GM19397 (cell line): Measurements from ENCODE around the gene SLC34A3.

Source experiments
- ATAC-seq: cut with Tn5 transposase; IDR thresholded peaks from one replicate; pipeline ENCODE4 v1.9.1; 2021; ENCODE audit warnings: mild to moderate bottlenecking, moderate library complexity; ENCODE audit not compliant: unreplicated experiment

SLC34A3 gene

DNA sequence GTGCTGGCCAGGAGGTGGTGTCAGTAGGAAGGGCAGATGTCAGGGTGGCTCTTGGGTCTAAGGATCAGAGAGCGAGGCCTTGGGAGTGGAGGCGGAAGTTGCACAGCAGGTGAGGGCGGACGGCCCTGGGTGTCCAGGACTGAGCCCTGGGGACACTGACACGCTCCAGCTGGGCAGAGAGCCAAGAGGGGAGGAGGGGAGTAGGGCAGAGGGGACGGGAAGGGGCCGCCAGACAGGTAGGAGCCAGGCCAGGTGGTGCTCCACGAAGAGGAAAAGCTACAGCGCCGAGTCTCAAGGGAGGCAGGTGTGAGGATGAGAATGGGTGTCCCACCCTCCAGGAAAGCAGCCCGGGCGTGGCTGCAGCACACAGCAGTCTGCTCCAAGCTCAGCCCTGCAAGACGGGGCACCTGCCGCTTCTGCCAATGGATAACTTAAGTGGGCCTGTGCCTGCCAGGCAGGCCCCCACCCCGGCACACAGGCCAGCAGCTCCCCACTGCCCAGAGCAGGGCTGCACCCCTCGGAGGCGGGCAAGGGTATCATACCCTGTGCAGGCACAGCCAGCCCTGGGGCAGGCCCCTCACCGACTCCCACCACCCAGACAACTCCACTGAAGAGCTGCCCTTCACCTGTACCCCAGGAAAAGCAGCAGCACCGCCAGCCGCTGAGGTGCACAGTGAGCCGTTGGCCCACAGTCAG is 35.0 kb upstream of the SLC34A3 start:
- ATAC-seq: no peak

DNA sequence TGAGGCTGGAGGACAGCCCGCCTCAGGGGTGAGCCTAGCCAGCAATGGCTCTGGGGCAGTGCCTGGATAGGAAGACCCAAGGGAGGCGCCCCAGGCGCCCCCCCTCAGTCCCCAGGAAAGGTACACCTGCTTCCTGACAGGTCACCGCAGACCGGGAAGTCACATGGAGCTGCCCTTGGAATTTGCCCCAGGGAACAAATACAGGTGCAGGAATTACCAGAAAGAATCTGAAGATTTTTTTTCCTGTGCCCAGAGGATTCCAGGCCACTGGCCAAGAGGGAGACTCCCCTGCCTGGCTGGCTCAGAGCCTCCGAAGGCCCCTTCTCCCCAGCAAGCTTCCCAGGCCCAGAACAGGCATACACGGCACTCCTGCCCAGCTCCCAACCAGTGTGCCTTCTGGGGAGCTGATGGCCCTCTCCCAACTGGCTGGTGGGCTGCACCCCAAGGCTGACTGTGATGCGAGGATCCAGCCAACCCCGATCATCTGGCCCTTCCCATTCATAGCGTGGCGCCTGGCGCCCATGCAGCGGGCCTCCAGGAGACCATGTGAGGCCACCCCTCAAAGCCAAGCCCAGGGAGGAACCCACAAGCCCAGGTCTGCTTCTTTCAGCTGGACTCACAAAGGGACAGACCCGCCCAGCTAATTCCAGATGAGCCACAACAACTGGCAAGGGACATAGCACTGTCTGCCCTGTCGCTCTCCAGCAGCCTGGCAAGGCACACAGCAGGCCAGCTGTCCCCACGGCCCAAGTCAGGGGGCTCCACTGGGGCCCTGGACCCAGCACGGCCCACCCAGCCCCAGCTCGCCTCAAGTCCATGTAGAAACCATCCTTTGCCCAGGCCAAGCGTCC is 32.4 kb upstream of the SLC34A3 start:
- no peak for ATAC-seq

DNA sequence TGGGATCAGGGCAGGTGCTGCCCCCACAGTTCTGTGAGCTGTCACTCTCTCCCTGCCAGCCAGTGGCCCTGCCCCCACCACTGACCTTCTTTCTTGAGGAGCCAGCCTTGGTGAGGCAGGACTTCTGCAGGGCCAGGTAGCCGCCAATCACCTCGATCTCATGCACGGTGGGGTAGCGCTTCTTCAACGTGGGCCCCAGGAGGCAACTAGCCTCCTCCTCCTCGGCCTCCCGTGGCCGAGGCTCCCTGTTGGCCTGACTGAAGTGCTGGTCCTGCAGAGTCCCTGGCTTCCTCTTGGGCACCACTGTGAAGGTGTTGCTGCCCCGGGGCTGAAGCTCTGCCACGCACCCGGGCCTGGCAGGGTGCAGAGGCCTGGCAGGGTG is 31.8 kb upstream of the SLC34A3 start:
- no peak for ATAC-seq

DNA sequence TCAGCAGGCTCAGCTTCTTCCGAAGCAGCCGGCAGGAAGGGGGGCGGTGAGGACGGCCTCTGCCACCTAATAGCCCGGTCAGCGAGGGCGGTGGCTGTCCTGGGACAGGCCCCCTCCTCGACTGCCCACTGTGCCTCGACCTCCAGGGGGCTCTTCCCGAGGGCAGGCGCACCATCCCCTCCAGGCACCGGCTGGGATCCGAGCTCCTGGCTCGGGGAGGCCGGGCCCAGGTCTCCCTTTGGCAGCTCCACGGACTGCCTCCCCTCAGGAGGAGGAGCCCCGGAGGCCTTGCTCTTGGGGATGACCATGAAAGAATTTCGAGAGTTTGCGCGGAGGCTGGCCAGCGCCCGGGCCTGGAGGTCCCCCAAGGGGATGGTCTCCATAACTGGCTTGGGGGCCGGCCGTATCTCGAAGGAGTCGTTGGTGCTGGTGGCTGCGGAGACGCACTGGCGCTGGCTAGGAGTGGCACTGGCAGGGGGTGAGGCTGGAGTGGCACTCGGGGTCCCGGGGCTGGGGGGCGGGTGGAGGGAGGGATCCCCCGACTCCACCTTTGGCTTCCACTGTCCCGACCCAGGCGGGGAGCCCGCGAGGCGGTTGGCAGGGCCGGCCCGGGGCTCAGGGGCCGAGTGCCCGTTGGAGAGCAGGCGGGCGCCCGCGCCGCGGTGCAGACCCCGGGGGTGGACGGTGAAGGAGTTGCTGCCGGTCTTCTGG is 31.1 kb upstream of the SLC34A3 start:
- ATAC-seq: no peak

DNA sequence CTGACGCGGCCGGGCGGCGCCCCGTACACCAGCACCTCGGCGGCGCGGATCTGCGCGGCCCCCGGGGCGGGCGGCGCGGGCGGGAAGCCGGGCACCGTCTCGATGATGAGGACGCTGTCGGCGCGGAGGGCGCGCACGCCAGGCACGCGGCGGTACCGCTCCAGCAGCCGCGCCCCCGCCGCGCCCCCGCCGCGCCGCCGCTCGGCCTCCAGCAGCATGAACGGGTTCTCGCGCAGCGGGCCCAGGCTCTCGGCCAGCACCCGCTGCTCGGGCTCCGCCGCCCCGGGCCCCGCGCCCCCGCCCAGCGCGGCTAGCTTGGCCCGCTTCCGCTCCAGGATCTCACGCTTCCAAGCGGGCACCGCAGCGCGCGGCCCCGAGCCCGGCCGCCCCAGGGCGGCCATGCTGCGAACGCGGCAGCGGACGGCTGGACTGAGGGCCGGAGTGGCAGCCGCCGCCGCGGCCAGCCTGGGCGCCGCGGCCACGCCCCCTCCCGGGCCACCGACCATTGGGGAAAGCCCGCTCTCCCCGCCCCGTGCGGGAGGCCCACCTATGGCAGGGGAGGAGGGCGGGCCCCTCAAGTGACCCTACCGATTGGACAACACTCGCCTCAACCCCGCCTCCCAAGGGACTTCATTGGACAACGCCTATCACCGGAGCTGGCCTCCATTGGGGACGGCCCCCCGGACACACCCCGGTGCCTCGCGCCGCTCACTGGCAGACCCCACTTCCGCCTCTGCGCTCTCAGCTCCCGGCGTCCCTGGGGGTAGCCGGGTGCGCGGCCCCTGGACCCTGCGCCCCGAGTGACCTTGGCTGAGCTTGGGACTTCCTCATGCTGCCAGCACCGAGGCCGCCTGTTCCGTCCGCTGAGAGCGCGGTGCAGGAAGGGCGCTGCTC is 30.1 kb upstream of the SLC34A3 start, which contains the start of gene TPRN:
Gene TPRN, minus strand, starts transcription at position 431 of the 894 bp plus-strand sequence. Its CDS starts 30 bp downstream, at position 401.
- peak; percentile 82 for ATAC-seq

DNA sequence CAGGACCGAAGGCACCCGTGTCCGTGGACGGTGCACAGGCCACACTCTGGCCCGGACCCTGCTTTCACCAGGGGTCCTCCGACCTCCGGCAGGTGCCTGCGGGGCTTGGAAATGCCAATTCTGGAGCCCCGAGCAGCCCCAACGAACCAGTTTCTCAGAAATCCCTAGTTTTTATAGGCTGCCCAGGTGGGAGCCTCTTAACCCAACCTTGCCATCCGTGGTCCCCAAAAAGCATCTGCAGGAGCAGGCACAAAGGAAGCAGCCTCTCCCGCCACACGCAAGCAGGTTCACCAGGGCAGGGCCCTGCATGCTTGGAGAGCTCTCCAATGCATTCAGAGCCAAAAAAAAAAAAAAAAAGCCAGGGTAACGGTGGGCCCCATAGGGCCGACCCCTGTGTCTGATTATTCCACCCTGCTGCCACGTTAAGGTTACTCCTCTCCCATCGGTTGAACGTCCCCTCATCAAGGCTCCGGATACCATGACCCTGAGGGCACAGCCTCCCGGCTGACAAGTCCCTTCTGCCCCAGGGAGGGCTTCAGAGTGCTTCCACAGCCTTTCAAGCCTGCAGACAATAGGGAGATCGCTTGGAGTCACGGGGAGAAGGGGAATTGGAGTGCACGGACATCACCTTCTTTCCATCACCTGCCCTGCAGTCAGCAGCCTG is 29.4 kb upstream of the SLC34A3 start:
- ATAC-seq: no peak

DNA sequence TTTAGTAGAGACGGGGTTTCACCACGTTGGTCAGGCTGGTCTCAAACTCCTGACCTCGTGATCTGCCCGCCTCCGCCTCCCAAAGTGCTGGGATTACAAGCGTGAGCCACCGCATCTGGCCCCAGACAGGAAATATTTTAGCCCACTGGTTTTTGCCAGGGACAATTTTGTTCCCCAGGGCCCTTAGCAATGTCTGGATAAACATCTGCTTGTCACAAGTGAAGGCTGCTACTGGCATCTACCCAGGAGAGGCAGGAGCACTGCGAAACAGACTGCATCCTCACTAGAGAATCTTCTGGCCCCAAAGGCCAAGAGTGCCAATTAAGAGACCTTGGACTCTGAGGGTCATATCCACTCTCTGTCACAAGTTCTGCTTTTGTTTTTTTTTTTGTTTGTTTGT is 27.7 kb upstream of the SLC34A3 start:
- ATAC-seq: no peak

DNA sequence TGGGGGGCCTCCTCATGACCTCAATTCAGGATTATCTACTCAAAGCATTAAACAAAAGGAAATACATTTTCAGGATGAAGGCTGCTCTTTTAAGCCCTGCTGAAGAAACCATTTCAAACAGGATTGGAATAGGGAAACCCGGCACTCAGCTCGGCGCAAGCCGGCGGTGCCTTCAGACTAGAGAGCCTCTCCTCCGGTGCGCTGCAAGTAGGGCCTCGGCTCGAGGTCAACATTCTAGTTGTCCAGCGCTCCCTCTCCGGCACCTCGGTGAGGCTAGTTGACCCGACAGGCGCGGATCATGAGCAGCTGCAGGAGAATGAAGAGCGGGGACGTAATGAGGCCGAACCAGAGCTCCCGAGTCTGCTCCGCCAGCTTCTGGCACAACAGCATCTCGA is 26.0 kb upstream of the SLC34A3 start:
- no peak for ATAC-seq

DNA sequence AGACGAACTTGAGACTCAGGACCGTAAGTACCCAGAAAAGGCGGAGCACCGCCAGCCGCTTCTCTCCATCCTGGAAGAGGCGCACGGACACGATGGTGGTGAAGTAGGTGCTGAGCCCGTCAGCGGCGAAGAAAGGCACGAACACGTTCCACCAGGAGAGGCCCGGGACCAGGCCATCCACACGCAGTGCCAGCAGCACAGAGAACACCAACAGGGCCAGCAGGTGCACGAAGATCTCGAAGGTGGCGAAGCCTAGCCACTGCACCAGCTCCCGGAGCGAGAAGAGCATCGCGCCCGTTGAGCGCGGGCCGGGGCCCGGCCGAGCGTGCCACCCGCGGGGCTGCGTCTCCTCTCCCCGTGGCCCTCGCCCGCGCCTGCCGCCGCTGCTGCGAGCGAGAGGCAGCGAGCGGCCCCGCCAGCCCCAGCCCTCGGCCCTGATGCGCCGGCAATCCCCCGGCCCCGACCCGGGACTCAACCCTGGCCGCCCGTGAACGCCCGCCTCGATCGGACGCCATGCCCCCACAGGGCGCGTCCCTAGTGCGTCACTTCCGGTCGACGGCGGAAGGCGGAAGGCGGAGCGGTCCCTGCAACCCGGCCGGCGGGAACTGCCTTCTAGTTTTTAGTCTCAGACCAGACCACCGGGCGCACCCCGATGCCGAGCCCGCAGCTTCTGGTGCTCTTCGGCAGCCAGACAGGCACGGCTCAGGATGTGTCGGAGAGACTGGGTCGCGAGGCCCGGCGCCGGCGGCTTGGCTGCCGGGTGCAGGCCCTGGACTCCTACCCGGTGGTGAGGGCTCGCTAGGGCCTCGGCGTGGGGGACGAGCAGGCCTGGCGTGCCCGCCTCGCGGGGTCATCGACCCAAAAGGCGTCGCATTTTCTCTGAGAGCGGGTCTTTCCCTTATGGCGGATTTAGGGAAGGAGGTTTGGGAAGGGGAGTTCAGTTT is 25.3 kb upstream of the SLC34A3 start, which contains the start of the genes NDOR1 and TMEM203:
Gene NDOR1, plus strand, starts transcription at position 575 of the 944 bp plus-strand sequence. Its CDS starts 78 bp downstream, at position 653.
Gene TMEM203, minus strand, starts transcription at position 523 of the 944 bp plus-strand sequence. Its CDS starts 234 bp downstream, at position 289.
- ATAC-seq: peak; percentile 51

DNA sequence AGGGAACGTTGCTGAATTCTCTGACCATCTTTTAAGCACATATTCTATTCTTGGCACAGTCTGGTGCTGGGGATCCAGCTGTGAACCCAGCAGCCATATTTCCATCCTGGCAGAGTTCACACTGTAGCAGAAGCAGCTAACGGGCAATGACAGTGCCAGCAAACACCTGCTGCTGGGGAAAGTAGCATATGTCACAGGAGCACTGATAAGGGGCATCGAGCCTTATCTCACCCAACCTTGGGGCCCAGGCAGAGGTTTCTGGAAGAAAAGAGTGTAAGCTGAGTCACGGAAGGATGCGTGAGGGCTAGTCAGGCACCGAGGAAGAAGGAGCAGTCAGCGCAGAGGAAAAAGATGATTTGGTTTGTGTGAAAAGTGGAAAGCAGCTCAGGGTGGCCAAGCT is 24.1 kb upstream of the SLC34A3 start:
- no peak for ATAC-seq

DNA sequence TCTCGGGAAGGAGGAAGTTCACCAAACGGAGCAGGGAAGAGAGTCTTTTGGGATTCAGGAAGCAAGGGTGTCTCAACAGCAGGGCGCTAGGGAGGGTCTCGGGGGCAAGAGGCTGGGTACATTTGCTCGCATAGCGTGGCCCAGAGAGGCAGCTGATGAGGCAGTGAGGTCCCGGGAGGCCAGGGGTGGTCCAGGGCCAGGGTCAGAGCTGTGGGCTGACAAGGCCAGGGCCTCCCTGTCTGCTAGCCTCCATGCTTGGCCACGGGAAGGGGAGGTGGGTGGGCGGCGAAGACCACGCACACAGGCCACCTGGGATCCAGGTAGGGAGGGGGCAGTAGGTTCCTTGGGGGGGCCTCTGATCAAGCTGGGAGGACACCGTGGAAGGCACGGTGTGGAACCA is 19.2 kb upstream of the SLC34A3 start:
- no peak for ATAC-seq

DNA sequence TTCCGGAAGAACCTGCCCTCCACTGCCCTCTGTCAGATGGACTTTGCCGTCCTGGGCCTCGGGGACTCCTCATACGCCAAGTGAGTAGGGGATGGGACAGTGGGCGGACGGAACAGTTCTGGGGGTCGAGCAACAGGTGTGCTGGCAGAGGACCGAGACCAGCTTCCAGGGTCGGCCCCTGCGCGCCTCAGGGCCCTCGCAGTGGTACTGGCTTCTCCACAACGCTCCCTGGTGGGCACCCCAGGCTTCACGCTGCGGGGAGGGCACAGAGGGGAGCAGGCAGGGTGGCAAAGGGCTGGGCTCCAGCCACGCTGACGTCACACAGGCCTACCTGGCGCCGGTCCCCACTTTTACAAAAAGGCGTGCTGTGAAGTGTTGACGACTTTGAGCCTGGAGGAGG is 18.2 kb upstream of the SLC34A3 start:
- no peak for ATAC-seq

DNA sequence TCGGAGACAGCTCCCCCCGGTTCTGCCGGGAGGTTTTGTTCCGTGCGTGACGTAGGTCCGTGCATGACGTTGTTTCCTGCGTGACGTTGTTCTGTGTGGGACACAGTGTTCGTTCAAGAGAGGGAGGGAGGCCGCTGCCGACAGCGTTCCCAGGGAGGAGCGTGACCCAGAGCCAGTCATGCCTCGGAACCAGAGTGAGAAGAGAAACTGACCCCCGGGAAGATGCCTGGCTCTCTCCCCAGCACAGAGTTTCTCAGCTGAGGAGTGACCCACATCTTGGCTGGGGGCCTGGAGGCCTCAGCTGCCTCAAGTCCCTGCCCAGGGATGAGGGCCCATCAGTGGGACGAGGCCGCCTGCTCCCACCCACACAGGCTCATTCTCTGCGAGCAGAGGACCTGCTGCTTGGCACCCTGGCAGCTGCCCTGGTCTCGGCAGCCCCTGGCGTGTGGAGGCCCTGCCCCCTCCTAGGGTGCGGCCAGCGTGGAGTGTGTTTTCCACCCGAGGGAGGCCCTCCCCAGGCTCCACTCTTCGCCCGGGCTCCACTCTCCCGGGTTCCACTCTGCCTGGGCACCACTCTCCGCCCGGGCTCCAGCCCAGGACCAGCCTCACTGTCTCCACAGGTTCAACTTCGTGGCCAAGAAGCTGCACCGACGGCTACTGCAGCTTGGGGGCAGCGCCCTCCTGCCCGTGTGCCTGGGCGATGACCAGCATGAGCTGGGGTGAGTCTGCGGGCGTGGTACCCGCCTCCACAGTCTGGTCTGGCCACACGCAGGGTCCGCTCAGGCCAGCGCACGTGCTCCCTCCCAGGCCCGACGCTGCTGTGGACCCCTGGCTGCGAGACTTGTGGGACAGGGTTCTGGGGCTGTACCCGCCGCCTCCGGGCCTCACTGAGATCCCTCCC is 17.3 kb upstream of the SLC34A3 start:
- ATAC-seq: no peak

DNA sequence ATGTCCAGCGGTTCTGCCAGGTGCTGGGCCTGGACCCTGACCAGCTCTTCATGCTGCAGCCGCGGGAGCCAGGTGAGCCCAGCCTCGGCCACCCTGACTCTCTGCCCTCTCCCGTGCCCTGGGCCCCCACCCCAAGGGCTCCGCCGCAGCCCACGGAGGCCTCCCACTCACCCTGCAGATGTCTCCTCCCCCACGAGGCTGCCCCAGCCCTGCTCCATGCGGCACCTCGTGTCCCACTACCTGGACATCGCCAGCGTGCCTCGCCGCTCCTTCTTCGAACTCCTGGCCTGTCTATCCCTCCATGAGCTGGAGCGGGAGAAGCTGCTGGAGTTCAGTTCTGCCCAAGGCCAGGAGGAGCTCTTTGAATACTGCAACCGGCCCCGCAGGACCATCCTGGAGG is 16.1 kb upstream of the SLC34A3 start:
- ATAC-seq: no peak

DNA sequence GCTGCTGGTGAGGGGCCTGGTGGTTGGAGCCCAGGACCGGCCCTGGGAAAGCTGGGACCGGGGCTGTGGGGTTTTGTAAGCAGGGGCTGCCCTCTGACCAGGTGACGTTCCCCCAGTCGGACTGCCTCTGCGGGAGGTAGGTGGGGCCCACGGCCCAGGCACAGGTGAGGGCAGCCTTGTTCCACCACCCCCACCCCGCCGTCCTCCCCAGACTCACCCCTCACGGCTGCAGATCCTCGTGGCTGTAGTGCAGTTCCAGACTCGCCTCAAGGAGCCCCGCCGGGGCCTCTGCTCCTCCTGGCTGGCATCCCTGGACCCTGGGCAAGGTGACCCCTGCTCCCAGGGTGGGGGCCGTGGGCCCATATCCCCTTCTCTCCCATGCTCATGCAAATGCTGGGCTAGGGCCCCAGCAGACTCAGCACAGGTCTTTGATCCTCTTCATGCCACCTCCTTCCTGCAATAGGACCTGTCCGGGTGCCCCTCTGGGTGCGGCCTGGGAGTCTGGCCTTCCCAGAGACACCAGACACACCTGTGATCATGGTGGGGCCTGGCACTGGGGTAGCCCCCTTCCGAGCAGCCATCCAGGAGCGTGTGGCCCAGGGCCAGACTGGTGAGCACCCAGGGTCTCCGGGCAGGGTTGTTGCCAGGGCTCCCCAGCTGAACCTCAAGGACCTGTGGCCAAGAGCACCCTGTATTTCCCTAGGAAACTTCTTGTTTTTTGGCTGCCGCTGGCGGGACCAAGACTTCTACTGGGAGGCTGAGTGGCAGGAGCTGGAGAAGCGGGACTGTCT is 15.3 kb upstream of the SLC34A3 start:
- no peak for ATAC-seq

DNA sequence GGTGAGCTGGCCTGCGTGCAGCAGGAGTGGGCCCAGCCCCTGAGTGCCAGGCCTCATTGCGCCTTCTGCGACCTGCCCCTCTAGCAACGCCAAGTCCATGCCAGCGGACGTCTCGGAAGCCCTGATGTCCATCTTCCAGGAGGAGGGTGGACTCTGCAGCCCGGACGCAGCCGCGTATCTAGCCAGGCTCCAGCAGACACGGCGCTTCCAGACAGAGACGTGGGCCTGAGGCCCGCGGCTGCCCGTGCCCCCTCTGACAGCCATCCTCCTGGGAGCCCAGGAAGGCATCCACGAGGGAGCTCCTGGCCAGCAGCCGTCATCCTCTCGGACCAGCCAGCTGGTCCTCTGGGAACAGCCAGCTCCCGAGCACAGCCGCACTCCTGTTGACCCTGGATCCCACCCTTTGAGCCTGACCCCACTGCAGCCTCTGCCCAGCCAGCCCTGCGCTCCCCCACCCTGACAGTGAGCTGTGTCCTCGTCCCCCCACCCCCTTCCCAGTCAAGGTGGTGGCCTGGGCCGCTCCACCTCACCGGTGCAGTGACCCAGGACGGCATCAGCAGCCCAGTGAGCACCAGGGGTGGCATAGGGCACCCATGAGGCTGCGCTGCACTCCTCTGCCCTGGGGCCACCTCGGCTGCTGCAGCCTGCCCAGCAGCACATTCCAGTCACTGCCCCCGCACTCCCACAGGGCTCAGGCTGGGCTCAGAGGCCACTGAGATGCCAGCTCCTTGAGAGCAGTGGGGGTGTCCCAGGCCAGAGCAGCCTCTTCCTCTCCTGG is 14.3 kb upstream of the SLC34A3 start:
- no peak for ATAC-seq
